DOHH2 (cell line): ENCODE data around the gene ROPN1B.

ENCODE experiments used
- EZH2phosphoT487 ChIP-seq: fragments of 200-600 bp; sonication (generic); IDR thresholded peaks from 2 replicates; pipeline ENCODE4 v1.6.1; 2017; ENCODE audit warnings: borderline replicate concordance, mild to moderate bottlenecking, antibody characterized with exemption, low read length, moderate library complexity, mixed read lengths
- TF ChIP-seq, protein P1 (sequence below): fragments of 200-600 bp; sonication (generic); IDR thresholded peaks from one replicate; pipeline ENCODE4 v1.5.1; 2014; ENCODE audit warnings: antibody characterized with exemption, mild to moderate bottlenecking, low read depth, low read length; ENCODE audit not compliant: poor library complexity, severe bottlenecking

DNA sequence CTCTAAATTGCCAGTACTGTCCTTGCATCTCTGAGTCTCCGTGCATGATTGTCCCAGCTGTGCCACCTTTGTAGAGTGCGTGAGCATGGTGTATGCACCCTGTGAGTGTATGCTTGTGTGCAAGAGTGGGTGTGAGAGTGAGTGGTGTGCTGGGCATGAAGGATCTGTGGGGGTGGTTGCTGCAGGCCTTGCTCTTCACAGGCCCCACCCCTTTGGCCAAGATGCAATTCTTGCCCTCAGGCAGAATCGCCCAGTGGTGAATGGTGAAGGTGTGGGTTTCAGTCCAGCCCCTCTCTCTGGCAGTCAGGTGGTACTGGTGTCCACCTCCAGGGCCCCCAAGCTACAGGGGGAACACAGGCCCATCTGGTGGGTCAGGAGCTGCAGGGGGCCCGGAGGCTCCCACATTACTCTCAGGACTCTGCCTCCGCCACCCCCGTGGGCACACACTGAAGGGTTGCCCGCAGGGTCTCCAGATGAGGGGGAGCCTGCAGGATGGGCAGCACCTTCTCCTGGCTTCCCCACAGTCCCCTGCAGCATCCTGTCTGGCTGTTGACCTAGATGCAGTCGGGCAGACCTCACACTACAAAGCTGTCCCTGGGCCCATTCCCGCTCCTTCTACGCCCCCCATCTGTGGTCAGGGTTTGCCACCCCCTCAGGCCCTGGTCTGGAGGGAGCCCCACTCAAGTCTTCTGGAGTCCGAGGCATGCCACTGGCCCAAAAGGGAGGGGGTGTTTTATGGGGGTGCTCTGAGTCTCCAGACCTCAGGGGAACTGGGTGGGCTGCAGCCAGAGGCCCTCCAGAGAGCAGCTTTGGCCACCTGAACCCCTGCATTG, 8.3 kb upstream of the ROPN1B start:
- no peak for TF ChIP-seq EZH2phosphoT487
- TF ChIP-seq, protein P1, sequence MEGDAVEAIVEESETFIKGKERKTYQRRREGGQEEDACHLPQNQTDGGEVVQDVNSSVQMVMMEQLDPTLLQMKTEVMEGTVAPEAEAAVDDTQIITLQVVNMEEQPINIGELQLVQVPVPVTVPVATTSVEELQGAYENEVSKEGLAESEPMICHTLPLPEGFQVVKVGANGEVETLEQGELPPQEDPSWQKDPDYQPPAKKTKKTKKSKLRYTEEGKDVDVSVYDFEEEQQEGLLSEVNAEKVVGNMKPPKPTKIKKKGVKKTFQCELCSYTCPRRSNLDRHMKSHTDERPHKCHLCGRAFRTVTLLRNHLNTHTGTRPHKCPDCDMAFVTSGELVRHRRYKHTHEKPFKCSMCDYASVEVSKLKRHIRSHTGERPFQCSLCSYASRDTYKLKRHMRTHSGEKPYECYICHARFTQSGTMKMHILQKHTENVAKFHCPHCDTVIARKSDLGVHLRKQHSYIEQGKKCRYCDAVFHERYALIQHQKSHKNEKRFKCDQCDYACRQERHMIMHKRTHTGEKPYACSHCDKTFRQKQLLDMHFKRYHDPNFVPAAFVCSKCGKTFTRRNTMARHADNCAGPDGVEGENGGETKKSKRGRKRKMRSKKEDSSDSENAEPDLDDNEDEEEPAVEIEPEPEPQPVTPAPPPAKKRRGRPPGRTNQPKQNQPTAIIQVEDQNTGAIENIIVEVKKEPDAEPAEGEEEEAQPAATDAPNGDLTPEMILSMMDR: no peak
